Fibroblast of lung (primary cell): Measurements from ENCODE around the gene DLG2. TPM values are rescaled to one million over a fixed set of nuclear protein-coding genes. Genes with fewer than 3 reads are reported as not detected.
"Not testable (repeated sequence)": the region's sequence is repeated elsewhere in the genome, so short reads cannot be mapped to it uniquely, and the experiment has no call there.

Experiments
- DNase-seq, 2 donors: peaks; one replicate each; pipeline versions ENCODE4 v3.0.0 to v3.0.0-alpha.2; 2010; ENCODE audit warnings: low read depth in 2 of 2
- H2AFZ ChIP-seq: 2 replicates; pipeline ENCODE4 v1.5.1; 2012; ENCODE audit warnings: low read length, control low read depth, inconsistent platforms
- H3K27ac ChIP-seq: 2 replicates; pipeline ENCODE4 v1.5.1; 2011; ENCODE audit warnings: low read length, control low read depth; ENCODE audit not compliant: insufficient read depth
- H3K27me3 ChIP-seq: 2 replicates; pipeline ENCODE4 v1.5.1; 2011; ENCODE audit warnings: mild to moderate bottlenecking, low read length; ENCODE audit not compliant: control insufficient read depth, insufficient read depth
- H3K36me3 ChIP-seq: 2 replicates; pipeline ENCODE4 v1.5.1; 2011; ENCODE audit warnings: low read length; ENCODE audit not compliant: control insufficient read depth, insufficient read depth
- H3K4me1 ChIP-seq: 2 replicates; pipeline ENCODE4 v1.5.1; 2011; ENCODE audit warnings: low read length; ENCODE audit not compliant: control insufficient read depth, insufficient read depth; ENCODE audit errors: extremely low read depth
- H3K4me2 ChIP-seq: 2 replicates; pipeline ENCODE4 v1.5.1; 2011; ENCODE audit warnings: low read length, control low read depth; ENCODE audit not compliant: insufficient read depth; ENCODE audit errors: extremely low read depth
- H3K4me3 ChIP-seq, 4 experiments: fragments of 200-600 bp in 1 of 4; sonication (generic) in 1 of 4; replicated peaks in 1 of 4; 2 replicates each; pipeline ENCODE4 v1.5.1; 2011 to 2016; ENCODE audit warnings: low read length in 4 of 4, low read depth in 3 of 4, mild to moderate bottlenecking in 3 of 4, control low read depth in 2 of 4, inconsistent platforms in 1 of 4, mixed read lengths in 1 of 4; ENCODE audit not compliant: insufficient read depth in 1 of 4; ENCODE audit errors: control extremely low read depth in 1 of 4
- H3K79me2 ChIP-seq: 2 replicates; pipeline ENCODE4 v1.5.1; 2012; ENCODE audit warnings: mild to moderate bottlenecking, low read length, inconsistent platforms; ENCODE audit not compliant: control insufficient read depth, insufficient read depth
- H3K9ac ChIP-seq: 2 replicates; pipeline ENCODE4 v1.5.1; 2011; ENCODE audit warnings: mild to moderate bottlenecking, low read length, control low read depth; ENCODE audit not compliant: insufficient read depth
- H3K9me3 ChIP-seq: 2 replicates; pipeline ENCODE4 v1.5.1; 2012; ENCODE audit warnings: low read depth, low read length; ENCODE audit not compliant: control insufficient read depth, insufficient read depth
- H4K20me1 ChIP-seq: 2 replicates; pipeline ENCODE4 v1.5.1; 2011; ENCODE audit warnings: low read length; ENCODE audit not compliant: control insufficient read depth, insufficient read depth; ENCODE audit errors: extremely low read depth
- CTCF ChIP-seq, 2 donors: IDR thresholded peaks in 1 of 2; conservative IDR thresholded peaks in 1 of 2; 1 replicate in 1 of 2; 2 replicates in 1 of 2; pipeline ENCODE4 v1.5.1; 2011 to 2012; ENCODE audit warnings: low read length in 2 of 2, control low read depth in 1 of 2, inconsistent platforms in 1 of 2, low read depth in 1 of 2, mild to moderate bottlenecking in 1 of 2
- EZH2 ChIP-seq: IDR thresholded peaks from 2 replicates; pipeline ENCODE4 v1.5.1; 2012; ENCODE audit warnings: low read length, control low read depth, mild to moderate bottlenecking; ENCODE audit errors: missing control alignments
- polyA plus RNA-seq, 2 donors: library from polyadenylated mRNA; depleted of rRNA in 1 of 2; stranded (reverse) in 1 of 2; unstranded in 1 of 2; fragments of >200 nt; gene quantifications; 2 replicates each; pipeline ENCODE4 v1.2.1, GENCODE V29; 2011 to 2012; ENCODE audit warnings: missing spikeins in 1 of 2
- total RNA-seq: library from RNA; depleted of rRNA; stranded (reverse); fragments of >200 nt; gene quantifications from 2 replicates; pipeline ENCODE4 v1.2.1, GENCODE V29; 2014

The DLG2 gene
- total and polyA plus RNA-seq, 2 donors (not counting 1 experiment from before 2014, with no cell fraction given): 0.77 to 2.3 TPM

GRCh38 chr11:85656777-85657176 is 29.6 kb upstream of the DLG2 start:
- Histone ChIP-seq H3K27ac (no peak overlapping the region), H3K9ac (no peak overlapping the region), H4K20me1 (no peaks in the 10 kb centered on the region), H2AFZ (no peak overlapping the region), H3K4me2 (no peak overlapping the region), H3K9me3 (no peaks in the 10 kb centered on the region), H3K36me3 (peaks cover 4% of the 10 kb centered on the region), H3K79me2 (peaks cover 48% of the 10 kb centered on the region), H3K27me3 (no peaks in the 10 kb centered on the region), H3K4me3 (no peak overlapping the region), H3K4me1 (peaks cover 4% of the 10 kb centered on the region)
- no peak for DNase-seq
- TF ChIP-seq CTCF (conservative IDR thresholded peaks at IDR 0.05 in 1 of 2, IDR thresholded peaks at IDR 0.05 in 1 of 2; ENCODE audit: low read depth in 1 of 2, low read length in 2 of 2) (no peak), EZH2 (no peak)

- H3K4me2 ChIP-seq, H3K9me3 ChIP-seq, H3K9ac ChIP-seq, H3K4me1 ChIP-seq, H3K36me3 ChIP-seq, H3K27ac ChIP-seq, DNase-seq, H4K20me1 ChIP-seq, H2AFZ ChIP-seq, H3K27me3 ChIP-seq, H3K4me3 ChIP-seq: not testable (repeated sequence)
- peaks cover 28% of the 10 kb centered on the region for H3K79me2 ChIP-seq
These were observed 27.2 kb upstream of the DLG2 start for GRCh38 chr11:85654343-85654742.

GRCh38 chr11:85652786-85653447 is 25.8 kb upstream of the DLG2 start:
- Histone ChIP-seq H3K4me3 (no peak overlapping the region), H3K9ac (no peak overlapping the region), H4K20me1 (no peaks in the 10 kb centered on the region), H3K36me3 (peaks cover 4% of the 10 kb centered on the region), H3K27ac (no peak overlapping the region), H3K4me2 (no peak overlapping the region), H3K4me1 (no peaks in the 10 kb centered on the region), H3K79me2 (peaks cover 22% of the 10 kb centered on the region), H3K27me3 (no peaks in the 10 kb centered on the region), H3K9me3 (no peaks in the 10 kb centered on the region), H2AFZ (no peak overlapping the region)
- TF ChIP-seq EZH2 (no peak), CTCF (conservative IDR thresholded peaks at IDR 0.05 in 1 of 2, IDR thresholded peaks at IDR 0.05 in 1 of 2; ENCODE audit: low read depth in 1 of 2, low read length in 2 of 2) (no peak)
- no peak for DNase-seq
